Endothelial cell of umbilical vein (primary cell): ENCODE results near the gene IL34. TPM values are rescaled to one million over a fixed set of nuclear protein-coding genes. Genes with fewer than 3 reads are reported as not detected.

Source experiments
- BruUV-seq: library from RNA; stranded (reverse); fragments of 400-500 nt; replicated peaks from 2 replicates; lab custom pipeline; 2021; lab: Mats Ljungman, UMichigan
- CTCF ChIA-PET: fragments of 300-600, 350-600 bp; sonication (Branson Sonifier 250); formaldehyde crosslinking; loops from one replicate; lab custom pipeline; 2021; ENCODE audit warnings: antibody characterized with exemption, inconsistent platforms; lab: Charles Lee
- POLR2A ChIA-PET: fragments of 300-600, 350-600 bp; sonication (Branson Sonifier 250); formaldehyde crosslinking; loops from one replicate; lab custom pipeline; 2021; ENCODE audit warnings: antibody characterized with exemption, inconsistent platforms; lab: Charles Lee
- DNase-seq: peaks from one replicate; pipeline ENCODE4 v3.0.0-alpha.2; 2011; ENCODE audit warnings: low read depth, low spot score
- FAIRE-seq: peaks from 2 replicates; lab custom pipeline; 2011; peaks lifted over from hg19 to GRCh38; lab: Jason Lieb, UNC
- H2AFZ ChIP-seq: 2 replicates; pipeline ENCODE4 v1.6.0; 2012; ENCODE audit warnings: low read depth, low read length, control low read depth, inconsistent platforms
- H3K27ac ChIP-seq: 2 replicates; pipeline ENCODE4 v1.5.1; 2011; ENCODE audit warnings: low read depth, mild to moderate bottlenecking, control low read depth, low read length, moderate library complexity; ENCODE audit not compliant: insufficient read depth
- H3K27me3 ChIP-seq, 2 experiments: 2 replicates each; pipeline versions ENCODE4 v1.6.0 to v1.6.1; 2011; ENCODE audit warnings: low read length in 2 of 2, mixed read lengths in 1 of 2; ENCODE audit not compliant: control insufficient read depth in 2 of 2, insufficient read depth in 2 of 2
- H3K36me3 ChIP-seq, 2 experiments: 2 replicates in 1 of 2; 3 replicates in 1 of 2; pipeline ENCODE4 v1.5.1; 2011; ENCODE audit warnings: low read length in 2 of 2, mild to moderate bottlenecking in 1 of 2, moderate library complexity in 1 of 2; ENCODE audit not compliant: control insufficient read depth in 2 of 2, insufficient read depth in 2 of 2; ENCODE audit errors: extremely low read depth in 1 of 2
- H3K4me1 ChIP-seq: 3 replicates; pipeline ENCODE4 v1.5.1; 2011; ENCODE audit warnings: mild to moderate bottlenecking, low read length; ENCODE audit not compliant: control insufficient read depth, insufficient read depth; ENCODE audit errors: extremely low read depth
- H3K4me2 ChIP-seq: 2 replicates; pipeline ENCODE4 v1.6.1; 2011; ENCODE audit warnings: low read length, control low read depth, mixed read lengths; ENCODE audit not compliant: insufficient read depth
- H3K4me3 ChIP-seq, 3 experiments: fragments of 200-600 bp in 1 of 3; sonication (generic), shearing (Covaris generic) in 1 of 3; replicated peaks in 1 of 3; 2 replicates each; pipeline ENCODE4 v1.5.1; 2011 to 2016; ENCODE audit warnings: control low read depth in 3 of 3, low read length in 3 of 3, mild to moderate bottlenecking in 2 of 3, inconsistent platforms in 1 of 3, low read depth in 1 of 3, moderate library complexity in 1 of 3; ENCODE audit not compliant: insufficient read depth in 1 of 3
- H3K79me2 ChIP-seq: 2 replicates; pipeline ENCODE4 v1.6.0; 2012; ENCODE audit warnings: low read length, inconsistent platforms; ENCODE audit not compliant: control insufficient read depth, insufficient read depth
- H3K9ac ChIP-seq: replicated peaks from 2 replicates; pipeline ENCODE3; 2011; ENCODE audit warnings: low read length, control low read depth; ENCODE audit not compliant: insufficient read depth; ENCODE audit errors: extremely low read depth
- H3K9me1 ChIP-seq: replicated peaks from 3 replicates; pipeline ENCODE4 v1.6.0; 2011; ENCODE audit warnings: mild to moderate bottlenecking, low read length; ENCODE audit not compliant: control insufficient read depth, insufficient read depth; ENCODE audit errors: extremely low read depth
- H3K9me3 ChIP-seq: replicated peaks from 2 replicates; pipeline ENCODE4 v1.5.1; 2012; ENCODE audit warnings: low read length, inconsistent platforms; ENCODE audit not compliant: control insufficient read depth, insufficient read depth
- H4K20me1 ChIP-seq: replicated peaks from 2 replicates; pipeline ENCODE3; 2011; ENCODE audit warnings: mild to moderate bottlenecking, low read length; ENCODE audit not compliant: control insufficient read depth, insufficient read depth; ENCODE audit errors: extremely low read depth
- CTCF ChIP-seq, 2 donors: IDR thresholded peaks; 1 replicate in 1 of 2; 2 replicates in 1 of 2; pipeline ENCODE4 v1.5.1; 2011; ENCODE audit warnings: low read length in 2 of 2, mild to moderate bottlenecking in 2 of 2, moderate library complexity in 2 of 2, control low read depth in 1 of 2, inconsistent platforms in 1 of 2, low read depth in 1 of 2; ENCODE audit not compliant: insufficient read depth in 1 of 2; ENCODE audit errors: extremely low read depth in 1 of 2
- EZH2 ChIP-seq: IDR thresholded peaks from 2 replicates; pipeline ENCODE4 v1.6.1; 2012; ENCODE audit warnings: borderline replicate concordance, low read depth, mild to moderate bottlenecking, moderate library complexity, low read length, inconsistent platforms; ENCODE audit not compliant: severe bottlenecking
- FOS ChIP-seq: IDR thresholded peaks from 2 replicates; pipeline ENCODE4 v1.6.1; 2011; ENCODE audit warnings: mild to moderate bottlenecking, low read length, moderate library complexity, borderline replicate concordance; ENCODE audit not compliant: insufficient read depth
- GATA2 ChIP-seq: IDR thresholded peaks from 2 replicates; pipeline ENCODE4 v1.7.0; 2011; ENCODE audit warnings: low read depth, mild to moderate bottlenecking, moderate library complexity, mixed read lengths, low read length; ENCODE audit not compliant: insufficient read length, insufficient read depth
- JUN ChIP-seq: IDR thresholded peaks from 2 replicates; pipeline ENCODE4 v1.6.1; 2011; ENCODE audit warnings: borderline replicate concordance, low read depth; ENCODE audit not compliant: insufficient read length, insufficient read depth
- MYC ChIP-seq: IDR thresholded peaks from one replicate; pipeline ENCODE4 v1.6.1; 2011; ENCODE audit warnings: mild to moderate bottlenecking, low read depth, low read length
- POLR2A ChIP-seq: IDR thresholded peaks from 2 replicates; pipeline ENCODE4 v1.6.1; 2012; ENCODE audit warnings: low read depth, mild to moderate bottlenecking, control low read depth, low read length
- POLR2AphosphoS5 ChIP-seq: IDR thresholded peaks from 2 replicates; pipeline ENCODE4 v1.6.1; 2012; ENCODE audit warnings: low read depth, mild to moderate bottlenecking, control low read depth, low read length, moderate library complexity; ENCODE audit not compliant: insufficient read depth
- dilution Hi-C: fragments of 300-500 bp; cut with MboI; formaldehyde crosslinking; loops from one replicate; pipeline ENCODE4 v1.15.0; 2019; ENCODE audit warnings: low sequenced_read_pairs; ENCODE audit not compliant: extremely low pct_ligation_motif_present
- intact Hi-C: fragments of 100-400 bp; cut with micrococcal nuclease; formaldehyde crosslinking; loops from one replicate; pipeline ENCODE4 v1.10.0; 2022
- polyA plus RNA-seq, 4 experiments: library from polyadenylated mRNA; depleted of rRNA in 3 of 4; stranded (reverse) in 3 of 4; unstranded in 1 of 4; fragments of >200 nt; gene quantifications; 2 replicates each; pipeline versions ENCODE4 v1.2.1 to v1.2.3, GENCODE V29; 2011 to 2012; ENCODE audit warnings: missing spikeins in 1 of 4
- total RNA-seq: library from RNA; stranded (reverse); gene quantifications from 2 replicates; pipeline ENCODE4 v1.2.3, GENCODE V29; 2021
- TF ChIP-seq, protein P1 (sequence below): IDR thresholded peaks from 2 replicates; pipeline ENCODE4 v1.6.1; 2011; ENCODE audit not compliant: insufficient read depth, insufficient read length

IL34 gene
- total and polyA plus RNA-seq, 2 donors (not counting 3 experiments of a cell fraction or from before 2014, with no cell fraction given): 0.88 to 0.97 TPM

DNA sequence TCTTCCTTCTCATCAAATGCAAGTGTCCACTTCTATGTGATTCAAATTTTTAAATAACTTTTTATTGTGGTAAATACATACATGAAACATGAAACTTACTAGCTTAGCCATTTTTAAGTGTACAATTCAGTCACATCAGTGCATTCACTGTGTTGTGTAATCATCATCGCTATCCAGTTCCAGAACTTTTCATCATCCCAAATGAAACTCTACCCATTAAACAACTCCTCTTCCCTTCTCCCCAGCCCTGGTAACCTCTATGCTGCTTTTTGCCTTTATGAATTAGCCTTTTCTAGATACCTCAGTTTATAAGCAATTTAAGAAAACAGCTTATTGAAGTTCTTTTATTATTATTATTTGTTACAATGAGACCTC, 41.1 kb upstream of the IL34 start:
- BruUV-seq: no TSS peak
- no peak for DNase-seq
- Histone ChIP-seq H3K79me2 (no peaks in the 10 kb centered on the region), H3K27ac (no peak overlapping the region), H3K36me3 (no peaks in the 10 kb centered on the region), H3K27me3 (no peaks in the 10 kb centered on the region), H3K9me1 (no peaks in the 10 kb centered on the region), H3K4me3 (no peak overlapping the region), H3K9ac (no peak overlapping the region), H3K9me3 (no peaks in the 10 kb centered on the region), H2AFZ (no peak overlapping the region), H3K4me1 (no peaks in the 10 kb centered on the region), H3K4me2 (no peak overlapping the region), H4K20me1 (no peaks in the 10 kb centered on the region)
- CTCF ChIA-PET: no interaction called here
- no peak for FAIRE-seq
- no peak for TF ChIP-seq FOS
- no peak for TF ChIP-seq GATA2
- no peak for TF ChIP-seq JUN
- no peak for TF ChIP-seq MYC
- TF ChIP-seq EZH2: no peak
- no peak for TF ChIP-seq CTCF (IDR thresholded peaks at IDR 0.05; ENCODE audit: extremely low read depth in 1 of 2, insufficient read depth in 1 of 2, low read depth in 1 of 2, low read length in 2 of 2)
- no peak for TF ChIP-seq POLR2A
- TF ChIP-seq, protein P1, sequence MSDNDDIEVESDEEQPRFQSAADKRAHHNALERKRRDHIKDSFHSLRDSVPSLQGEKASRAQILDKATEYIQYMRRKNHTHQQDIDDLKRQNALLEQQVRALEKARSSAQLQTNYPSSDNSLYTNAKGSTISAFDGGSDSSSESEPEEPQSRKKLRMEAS: no peak
- TF ChIP-seq POLR2AphosphoS5: no peak
- dilution Hi-C loops (no loop called here), intact Hi-C loops (no loop called here)
- POLR2A ChIA-PET: no interaction called here
